ENCODE results near the gene DGKB.

The DGKB gene

DNA sequence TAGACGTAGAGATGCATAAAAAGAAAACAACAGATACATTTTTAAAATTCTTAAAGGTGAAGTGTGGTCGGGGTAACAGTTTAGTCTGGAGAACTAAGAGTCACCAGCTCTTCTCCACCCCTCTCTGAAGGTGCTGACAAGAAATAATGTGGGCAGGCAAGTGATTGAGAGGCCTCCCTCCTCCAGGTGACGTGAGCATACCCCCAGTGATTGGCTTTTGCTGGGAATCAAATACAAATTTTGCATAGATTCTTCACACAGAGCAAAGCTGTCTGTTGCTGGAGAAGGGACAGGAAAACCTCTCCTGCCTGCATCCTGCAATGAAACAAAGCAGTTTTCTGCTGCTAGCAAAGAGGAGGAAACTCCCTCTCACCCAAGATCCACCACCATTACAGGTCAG lies 115.0 kb downstream of the DGKB start:
- DNase-seq (ENCODE audit: low read depth): no peak
- no peak overlapping the region for H3K4me3 ChIP-seq (ENCODE audit: low read length)
- TF ChIP-seq, protein P1, sequence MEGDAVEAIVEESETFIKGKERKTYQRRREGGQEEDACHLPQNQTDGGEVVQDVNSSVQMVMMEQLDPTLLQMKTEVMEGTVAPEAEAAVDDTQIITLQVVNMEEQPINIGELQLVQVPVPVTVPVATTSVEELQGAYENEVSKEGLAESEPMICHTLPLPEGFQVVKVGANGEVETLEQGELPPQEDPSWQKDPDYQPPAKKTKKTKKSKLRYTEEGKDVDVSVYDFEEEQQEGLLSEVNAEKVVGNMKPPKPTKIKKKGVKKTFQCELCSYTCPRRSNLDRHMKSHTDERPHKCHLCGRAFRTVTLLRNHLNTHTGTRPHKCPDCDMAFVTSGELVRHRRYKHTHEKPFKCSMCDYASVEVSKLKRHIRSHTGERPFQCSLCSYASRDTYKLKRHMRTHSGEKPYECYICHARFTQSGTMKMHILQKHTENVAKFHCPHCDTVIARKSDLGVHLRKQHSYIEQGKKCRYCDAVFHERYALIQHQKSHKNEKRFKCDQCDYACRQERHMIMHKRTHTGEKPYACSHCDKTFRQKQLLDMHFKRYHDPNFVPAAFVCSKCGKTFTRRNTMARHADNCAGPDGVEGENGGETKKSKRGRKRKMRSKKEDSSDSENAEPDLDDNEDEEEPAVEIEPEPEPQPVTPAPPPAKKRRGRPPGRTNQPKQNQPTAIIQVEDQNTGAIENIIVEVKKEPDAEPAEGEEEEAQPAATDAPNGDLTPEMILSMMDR (conservative IDR thresholded peaks at IDR 0.05; ENCODE audit: low read depth, low read length): no peak

DNA sequence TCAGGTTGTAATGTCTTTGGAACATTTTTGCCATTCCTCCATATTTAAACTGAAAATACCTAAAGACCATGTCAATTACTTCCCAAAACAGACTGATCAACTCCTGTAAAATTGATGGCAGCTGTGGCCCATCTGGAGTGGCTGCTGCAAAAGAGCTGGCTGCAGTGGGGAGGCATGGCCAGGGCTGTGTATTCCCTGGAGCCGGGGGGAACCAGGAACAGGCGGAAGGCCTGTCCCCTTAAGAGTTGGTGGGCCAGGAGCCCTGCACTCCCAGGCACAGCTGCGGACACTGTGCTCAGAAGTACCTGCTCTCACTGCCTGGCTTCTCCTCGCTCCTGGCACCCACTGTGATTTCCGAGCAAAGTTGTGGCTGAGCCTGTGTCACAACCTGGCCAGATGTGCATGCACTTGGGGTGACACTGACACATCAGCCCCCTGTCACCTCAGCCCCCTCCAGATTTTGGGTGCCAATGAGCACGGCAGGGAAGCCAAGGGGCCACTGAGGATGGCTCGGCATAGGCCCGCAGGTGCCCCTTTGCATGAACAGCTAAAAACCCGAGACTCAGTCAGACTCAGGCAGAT lies 116.1 kb downstream of the DGKB start:
- H3K4me3 ChIP-seq (ENCODE audit: low read length): no peak overlapping the region
- no peak for DNase-seq (ENCODE audit: low read depth)
- TF ChIP-seq, protein P1 (conservative IDR thresholded peaks at IDR 0.05; ENCODE audit: low read depth, low read length): no peak

DNA sequence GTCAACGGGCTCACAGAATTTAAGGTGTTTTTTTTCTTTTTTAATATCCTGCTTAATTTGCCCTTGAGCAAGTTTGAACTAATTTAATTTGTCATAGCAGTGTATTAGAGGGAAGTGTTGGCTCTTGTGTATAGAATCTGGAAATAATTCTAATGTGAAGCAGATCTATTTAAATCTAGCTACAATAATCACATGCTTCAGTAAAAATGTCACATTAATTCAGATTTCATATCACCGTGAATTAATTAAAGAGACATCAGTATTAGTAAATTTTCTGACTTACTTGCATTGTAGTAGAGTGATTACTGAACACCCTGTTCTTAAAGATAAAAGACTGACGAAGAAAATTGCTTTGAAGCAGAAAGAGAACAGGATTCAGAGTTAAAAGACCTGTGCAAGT lies 124.7 kb downstream of the DGKB start:
- peak; percentile 35 for DNase-seq (ENCODE audit: low read depth)
- no peak overlapping the region for H3K4me3 ChIP-seq (ENCODE audit: low read length)
- TF ChIP-seq, protein P1 (conservative IDR thresholded peaks at IDR 0.05; ENCODE audit: low read depth, low read length): no peak

DNA sequence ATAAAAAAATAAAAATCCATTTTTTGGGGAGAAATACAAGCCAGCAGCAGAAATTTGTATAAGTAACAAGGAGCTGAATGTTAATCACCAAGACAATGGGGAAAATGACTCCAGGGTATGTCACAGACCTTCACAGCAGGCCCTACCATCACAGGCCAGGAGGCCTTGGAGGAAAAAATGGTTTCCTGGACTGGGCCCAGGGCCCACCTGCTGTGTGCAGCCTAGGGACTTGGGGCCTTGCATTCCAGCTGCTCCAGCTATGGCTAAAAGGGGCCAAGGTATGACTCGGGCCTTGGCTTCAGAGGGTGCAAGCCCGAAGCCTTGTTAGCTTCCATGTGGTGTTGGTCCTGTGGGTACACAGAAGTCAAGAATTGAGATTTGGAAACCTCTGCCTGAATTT lies 126.3 kb downstream of the DGKB start:
- DNase-seq (ENCODE audit: low read depth): no peak
- TF ChIP-seq, protein P1 (conservative IDR thresholded peaks at IDR 0.05; ENCODE audit: low read depth, low read length): no peak
- no peak overlapping the region for H3K4me3 ChIP-seq (ENCODE audit: low read length)

DNA sequence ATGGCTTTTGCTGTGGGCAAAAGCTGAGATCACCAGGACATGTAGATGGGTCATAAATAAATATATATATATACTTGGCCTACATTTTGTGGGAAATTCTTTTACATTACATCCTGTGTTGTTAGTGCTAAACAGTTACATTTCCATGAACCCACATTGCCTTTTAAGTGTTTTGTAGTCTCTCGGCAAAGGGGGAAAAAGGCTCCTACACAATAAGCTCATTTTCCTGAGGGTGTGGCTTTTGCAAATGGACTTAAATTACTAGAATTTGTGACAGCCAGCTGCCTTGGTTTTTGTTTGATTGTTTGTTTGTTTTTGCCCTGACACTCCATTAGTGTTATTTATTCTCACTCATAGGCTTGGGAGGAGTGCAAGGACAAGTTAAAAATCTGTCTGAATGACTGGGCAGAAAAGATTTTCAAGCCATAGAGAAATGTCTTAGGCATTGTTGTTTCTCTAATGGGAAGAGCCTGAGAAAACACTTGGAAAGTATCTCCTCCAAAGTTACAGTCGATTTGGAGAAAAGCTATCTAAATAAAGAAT lies 128.8 kb downstream of the DGKB start:
- H3K4me3 ChIP-seq (ENCODE audit: low read length): no peak overlapping the region
- TF ChIP-seq, protein P1 (conservative IDR thresholded peaks at IDR 0.05; ENCODE audit: low read depth, low read length): no peak
- DNase-seq (ENCODE audit: low read depth): no peak

DNA sequence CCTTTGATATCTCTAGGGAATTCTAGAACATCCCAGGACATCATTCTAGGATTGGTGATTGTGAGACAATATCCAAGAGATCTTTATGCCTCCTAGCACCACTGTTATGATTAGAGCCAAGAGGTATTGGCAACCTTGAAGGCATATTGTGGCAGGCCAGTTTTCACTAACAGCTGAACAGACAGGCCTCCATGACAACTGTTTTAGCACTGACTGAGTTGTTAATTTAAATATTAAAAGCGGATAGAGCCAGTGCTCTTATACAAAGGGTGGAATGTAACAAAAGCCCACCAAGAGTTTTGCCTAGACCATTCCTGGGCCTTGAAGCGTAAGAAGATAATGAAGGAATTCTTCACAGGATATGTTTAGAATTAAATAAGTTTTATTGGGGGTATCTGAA lies 131.9 kb downstream of the DGKB start:
- TF ChIP-seq, protein P1 (conservative IDR thresholded peaks at IDR 0.05; ENCODE audit: low read depth, low read length): no peak
- H3K4me3 ChIP-seq (ENCODE audit: low read length): no peak overlapping the region
- no peak for DNase-seq (ENCODE audit: low read depth)

DNA sequence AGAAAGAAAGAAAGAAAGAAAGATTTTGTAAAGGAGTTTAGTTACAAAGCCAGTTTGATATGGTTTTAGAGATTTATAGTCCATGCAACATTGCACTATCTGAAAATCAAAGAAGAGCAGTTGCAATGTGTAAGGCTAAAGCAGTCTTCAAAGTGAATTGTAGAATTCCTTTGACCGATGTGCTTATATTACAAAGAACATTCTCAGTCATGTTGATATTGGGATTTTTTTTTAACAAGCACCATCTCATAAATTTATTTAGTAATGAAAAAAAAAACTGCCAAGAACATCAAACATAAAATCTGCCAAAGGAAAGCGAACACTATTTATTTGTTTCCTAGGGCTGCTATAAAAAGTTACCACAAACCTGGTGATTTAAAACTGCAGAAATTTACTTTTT lies 133.3 kb downstream of the DGKB start:
- H3K4me3 ChIP-seq (ENCODE audit: low read length): no peak overlapping the region
- TF ChIP-seq, protein P1 (conservative IDR thresholded peaks at IDR 0.05; ENCODE audit: low read depth, low read length): no peak

More for the DNA sequence above, 133.3 kb downstream of the DGKB start:
- no peak for DNase-seq (ENCODE audit: low read depth)

Data from retinal pigment epithelial cell (primary cell).